GM23338 (cell line): ENCODE data around the gene C20orf141.

ENCODE experiments used
- CREB1 ChIP-seq: fragments of 250-450 bp; sonication (Bioruptor Pico); IDR thresholded peaks from 2 replicates; pipeline ENCODE4 v1.5.0; 2020; ENCODE audit warnings: low read depth, mild to moderate bottlenecking, moderate library complexity
- CTCF ChIP-seq, 2 experiments: fragments of 200-600 bp in 1 of 2; sonication (generic) in 1 of 2; conservative IDR thresholded peaks; 2 replicates each; pipeline versions ENCODE4 v1.5.1 to v1.6.1; 2016 to 2017; ENCODE audit warnings: antibody characterized with exemption in 2 of 2, low read depth in 2 of 2, mild to moderate bottlenecking in 2 of 2, moderate library complexity in 1 of 2
- ETS1 ChIP-seq: IDR thresholded peaks from 2 replicates; pipeline ENCODE4 v1.6.1; 2016; ENCODE audit warnings: antibody characterized with exemption
- EZH2 ChIP-seq: fragments of 200-600 bp; sonication (generic); IDR thresholded peaks from one replicate; pipeline ENCODE4 v1.8.0; 2017; ENCODE audit warnings: antibody characterized with exemption, mild to moderate bottlenecking, low read depth; ENCODE audit not compliant: unreplicated experiment
- EZH2phosphoT487 ChIP-seq: fragments of 200-600 bp; sonication (generic); IDR thresholded peaks from one replicate; pipeline ENCODE4 v1.8.1; 2018; ENCODE audit warnings: antibody characterized with exemption; ENCODE audit not compliant: unreplicated experiment
- JUNB ChIP-seq: IDR thresholded peaks from one replicate; pipeline ENCODE4 v1.6.1; 2016; ENCODE audit warnings: antibody characterized with exemption; ENCODE audit not compliant: unreplicated experiment
- NANOG ChIP-seq: IDR thresholded peaks from 2 replicates; pipeline ENCODE4 v1.6.1; 2016; ENCODE audit warnings: antibody characterized with exemption, borderline replicate concordance
- POLR2AphosphoS5 ChIP-seq: IDR thresholded peaks from 2 replicates; pipeline ENCODE4 v1.6.1; 2016; ENCODE audit warnings: antibody characterized with exemption, low read depth
- REST ChIP-seq: IDR thresholded peaks from one replicate; pipeline ENCODE4 v1.6.1; 2018; ENCODE audit warnings: antibody characterized with exemption; ENCODE audit not compliant: unreplicated experiment
- STAT1 ChIP-seq: IDR thresholded peaks from one replicate; pipeline ENCODE4 v1.6.1; 2016; ENCODE audit warnings: antibody characterized with exemption; ENCODE audit not compliant: unreplicated experiment
- ZNF114 ChIP-seq: fragments of 250-450 bp; sonication (Bioruptor Pico); IDR thresholded peaks from 2 replicates; pipeline ENCODE4 v1.5.0; 2020; ENCODE audit warnings: mild to moderate bottlenecking, moderate library complexity
- ZNF331 ChIP-seq: fragments of 250-450 bp; sonication (Bioruptor Pico); IDR thresholded peaks from 2 replicates; pipeline ENCODE4 v1.5.0; 2020; ENCODE audit warnings: low read depth, mild to moderate bottlenecking, moderate library complexity
- ZNF462 ChIP-seq: fragments of 250-450 bp; sonication (Bioruptor Pico); IDR thresholded peaks from 2 replicates; pipeline ENCODE4 v1.5.0; 2020; ENCODE audit warnings: mild to moderate bottlenecking, moderate library complexity

- TF ChIP-seq CTCF (conservative IDR thresholded peaks at IDR 0.05; ENCODE audit: low read depth in 2 of 2) (no peak), EZH2 (no peak), POLR2AphosphoS5 (no peak), EZH2phosphoT487 (no peak), STAT1 (no peak), NANOG (no peak), ZNF331 (no peak), REST (no peak), CREB1 (CRISPR knock-in tag) (no peak), JUNB (no peak), ZNF462 (CRISPR knock-in tag) (no peak), ETS1 (no peak), ZNF114 (CRISPR knock-in tag) (no peak)
Measured at GRCh38 chr20:2798095-2798805, 16.5 kb upstream of the C20orf141 start.
